ENCODE data around the gene UBE2I.

Gene UBE2I

GRCh38 chr16:1310832-1311200 lies 1.4 kb downstream of the UBE2I start:
- peak overlapping the region; percentile 80 for H3K4me2 ChIP-seq (ENCODE audit: low read depth, low read length)
- H3K27ac ChIP-seq (ENCODE audit: low read length): no peak overlapping the region
- no peak for TF ChIP-seq EZH2 (optimal IDR thresholded peaks at IDR 0.05; ENCODE audit: low read depth, low read length)
- no peak for TF ChIP-seq EZH2phosphoT487 (IDR thresholded peaks at IDR 0.05; ENCODE audit: low read length)
- TF ChIP-seq CTCF (IDR thresholded peaks at IDR 0.05; ENCODE audit: low read length): no peak
- H2AFZ ChIP-seq (ENCODE audit: low read length): no peak overlapping the region
- H3K27me3 ChIP-seq (replicated peaks; ENCODE audit: insufficient read depth, low read length): no peaks in the 10 kb centered on the region
- no peaks in the 10 kb centered on the region; the same call in 1 of the 2 replicates for H3K36me3 ChIP-seq (replicated peaks; ENCODE audit: insufficient read depth, low read length)
- H4K20me1 ChIP-seq (ENCODE audit: insufficient read depth, low read length): peaks cover 44% of the 10 kb centered on the region
- peak overlapping the region; percentile 77 for H3K4me3 ChIP-seq (ENCODE audit: low read length)
- peaks cover 60% of the 10 kb centered on the region for H3K79me2 ChIP-seq (ENCODE audit: low read length)
- H3F3A ChIP-seq (ENCODE audit: insufficient read depth, low read length): no peaks in the 10 kb centered on the region
- H3K9me3 ChIP-seq (replicated peaks; ENCODE audit: insufficient read depth, low read length): no peaks in the 10 kb centered on the region
- no peaks in the 10 kb centered on the region for H3K9me2 ChIP-seq (replicated peaks; ENCODE audit: insufficient read depth, low read length)
- H3K4me1 ChIP-seq (ENCODE audit: low read length): peaks cover 9% of the 10 kb centered on the region
- DNase-seq: peak; percentile 34
- H3K9ac ChIP-seq (ENCODE audit: low read length): peak overlapping the region; percentile 72; the same call in 1 of the 2 replicates

GRCh38 chr16:1311212-1311737 lies 1.8 kb downstream of the UBE2I start:
- H4K20me1 ChIP-seq (ENCODE audit: insufficient read depth, low read length): peaks cover 44% of the 10 kb centered on the region
- no peaks in the 10 kb centered on the region for H3K9me3 ChIP-seq (replicated peaks; ENCODE audit: insufficient read depth, low read length)
- peaks cover 3% of the 10 kb centered on the region for H3K36me3 ChIP-seq (replicated peaks; ENCODE audit: insufficient read depth, low read length)

GRCh38 chr16:1311738-1312466 lies 2.5 kb downstream of the UBE2I start:
- H4K20me1 ChIP-seq (ENCODE audit: insufficient read depth, low read length): peaks cover 44% of the 10 kb centered on the region
- no peak for DNase-seq
- no peaks in the 10 kb centered on the region for H3K9me2 ChIP-seq (replicated peaks; ENCODE audit: insufficient read depth, low read length)
- H3F3A ChIP-seq (ENCODE audit: insufficient read depth, low read length): no peaks in the 10 kb centered on the region
- peaks cover 71% of the 10 kb centered on the region for H3K79me2 ChIP-seq (ENCODE audit: low read length)
- peaks cover 5% of the 10 kb centered on the region for H3K36me3 ChIP-seq (replicated peaks; ENCODE audit: insufficient read depth, low read length)
- no peak for TF ChIP-seq CTCF (IDR thresholded peaks at IDR 0.05; ENCODE audit: low read length)
- no peaks in the 10 kb centered on the region for H3K27me3 ChIP-seq (replicated peaks; ENCODE audit: insufficient read depth, low read length)
- no peak overlapping the region for H3K27ac ChIP-seq (ENCODE audit: low read length)
- H3K9ac ChIP-seq (ENCODE audit: low read length): no peak overlapping the region; the same call in 1 of the 2 replicates
- no peak overlapping the region for H3K4me3 ChIP-seq (ENCODE audit: low read length)
- peak overlapping the region; percentile 80; the same call in 1 of the 2 replicates for H3K4me2 ChIP-seq (ENCODE audit: low read depth, low read length)
- H3K4me1 ChIP-seq (ENCODE audit: low read length): peaks cover 9% of the 10 kb centered on the region
- H2AFZ ChIP-seq (ENCODE audit: low read length): no peak overlapping the region
- H3K9me3 ChIP-seq (replicated peaks; ENCODE audit: insufficient read depth, low read length): no peaks in the 10 kb centered on the region

More at GRCh38 chr16:1311212-1311737, 1.8 kb downstream of the UBE2I start:
- Histone ChIP-seq H3K4me2 (ENCODE audit: low read depth, low read length) (peak overlapping the region; percentile 80), H3K4me3 (ENCODE audit: low read length) (peak overlapping the region; percentile 77), H3K79me2 (ENCODE audit: low read length) (peaks cover 65% of the 10 kb centered on the region), H3F3A (ENCODE audit: insufficient read depth, low read length) (no peaks in the 10 kb centered on the region), H3K27me3 (replicated peaks; ENCODE audit: insufficient read depth, low read length) (no peaks in the 10 kb centered on the region), H2AFZ (ENCODE audit: low read length) (no peak overlapping the region), H3K9me2 (replicated peaks; ENCODE audit: insufficient read depth, low read length) (no peaks in the 10 kb centered on the region), H3K4me1 (ENCODE audit: low read length) (peaks cover 9% of the 10 kb centered on the region), H3K9ac (ENCODE audit: low read length) (peak overlapping the region; percentile 72; the same call in 1 of the 2 replicates), H3K27ac (ENCODE audit: low read length) (no peak overlapping the region)
- no peak for TF ChIP-seq EZH2phosphoT487 (IDR thresholded peaks at IDR 0.05; ENCODE audit: low read length)
- TF ChIP-seq EZH2 (optimal IDR thresholded peaks at IDR 0.05; ENCODE audit: low read depth, low read length): no peak
- TF ChIP-seq CTCF (IDR thresholded peaks at IDR 0.05; ENCODE audit: low read length): no peak
- no peak for DNase-seq
